Type B pancreatic cell (in vitro differentiated cells): ENCODE data around the gene INPPL1. TPM values are rescaled to one million over a fixed set of nuclear protein-coding genes. Genes with fewer than 3 reads are reported as not detected.
A peak's percentile ranks its signal among the peaks of the same experiment; 100 is the strongest.
"Not testable (repeated sequence)": the region's sequence is repeated elsewhere in the genome, so short reads cannot be mapped to it uniquely, and the experiment has no call there.

Experiments used
- DNase-seq: peaks from one replicate; pipeline ENCODE4 v3.0.0; 2021; ENCODE audit warnings: mixed read lengths; ENCODE audit not compliant: unreplicated experiment; ENCODE audit errors: extremely low spot score
- H3K27ac Mint-ChIP-seq: 2 replicates; pipeline ENCODE4 v1.8.0; 2021; ENCODE audit warnings: mild to moderate bottlenecking, mixed read lengths
- H3K27me3 Mint-ChIP-seq: 2 replicates; pipeline ENCODE4 v1.8.0; 2021; ENCODE audit warnings: mixed read lengths
- H3K36me3 Mint-ChIP-seq: 2 replicates; pipeline ENCODE4 v1.8.0; 2021; ENCODE audit warnings: mixed read lengths
- H3K4me1 Mint-ChIP-seq: one replicate; pipeline ENCODE4 v1.8.0; 2021; ENCODE audit warnings: mixed read lengths; ENCODE audit not compliant: unreplicated experiment
- H3K4me3 Mint-ChIP-seq: 2 replicates; pipeline ENCODE4 v1.8.0; 2021; ENCODE audit warnings: mild to moderate bottlenecking, mixed read lengths
- H3K9me3 Mint-ChIP-seq: 2 replicates; pipeline ENCODE4 v1.8.0; 2021; ENCODE audit warnings: mixed read lengths
- CTCF ChIP-seq: fragments of 200-600 bp; sonication (generic); conservative IDR thresholded peaks from 2 replicates; pipeline ENCODE4 v1.5.0; 2021; ENCODE audit warnings: antibody characterized with exemption, mild to moderate bottlenecking
- total RNA-seq: library from RNA; stranded (reverse); gene quantifications from 2 replicates; pipeline ENCODE4 v1.2.1, GENCODE V29; 2021; ENCODE audit warnings: low replicate concordance

The INPPL1 gene
- total RNA-seq, 1 donor from 2014 or later, result 231 TPM

- Mint-ChIP-seq H3K4me3 (no peak overlapping the region), H3K4me1 (no peaks in the 10 kb centered on the region), H3K27ac (no peak overlapping the region), H3K27me3 (no peaks in the 10 kb centered on the region), H3K36me3 (no peaks in the 10 kb centered on the region), H3K9me3 (no peaks in the 10 kb centered on the region)
- no peak for TF ChIP-seq CTCF
- DNase-seq, result no peak
Observed at GRCh38 chr11:72202571-72202970, 22.0 kb upstream of the INPPL1 start.

- no peaks in the 10 kb centered on the region for H3K27me3 Mint-ChIP-seq
- no peaks in the 10 kb centered on the region for H3K36me3 Mint-ChIP-seq
- H3K9me3 Mint-ChIP-seq, result no peaks in the 10 kb centered on the region
- no peak for TF ChIP-seq CTCF
- no peak overlapping the region for H3K27ac Mint-ChIP-seq
- H3K4me3 Mint-ChIP-seq, result no peak overlapping the region
- DNase-seq, result no peak
- no peaks in the 10 kb centered on the region for H3K4me1 Mint-ChIP-seq
Observed at GRCh38 chr11:72203163-72203562, 21.4 kb upstream of the INPPL1 start.

- no peaks in the 10 kb centered on the region for H3K27me3 Mint-ChIP-seq
Observed at GRCh38 chr11:72204886-72205285, 19.7 kb upstream of the INPPL1 start.

GRCh38 chr11:72206794-72207193, 17.8 kb upstream of the INPPL1 start:
- not testable (repeated sequence) for H3K27ac Mint-ChIP-seq, DNase-seq, H3K4me1 Mint-ChIP-seq, H3K4me3 Mint-ChIP-seq, H3K36me3 Mint-ChIP-seq, H3K27me3 Mint-ChIP-seq
- peaks cover 17% of the 10 kb centered on the region for H3K9me3 Mint-ChIP-seq

More at GRCh38 chr11:72204886-72205285, 19.7 kb upstream of the INPPL1 start:
- Mint-ChIP-seq H3K36me3 (peaks cover 6% of the 10 kb centered on the region), H3K27ac (no peak overlapping the region), H3K9me3 (peaks cover 11% of the 10 kb centered on the region), H3K4me3 (no peak overlapping the region), H3K4me1 (no peaks in the 10 kb centered on the region)
- DNase-seq, result no peak
- no peak for TF ChIP-seq CTCF

- H3K9me3 Mint-ChIP-seq, result peaks cover 17% of the 10 kb centered on the region
- peaks cover 6% of the 10 kb centered on the region for H3K36me3 Mint-ChIP-seq
- no peak for DNase-seq
- H3K27ac Mint-ChIP-seq, result no peak overlapping the region
- H3K27me3 Mint-ChIP-seq, result peaks cover 5% of the 10 kb centered on the region
- no peak for TF ChIP-seq CTCF
- no peak overlapping the region for H3K4me3 Mint-ChIP-seq
- no peaks in the 10 kb centered on the region for H3K4me1 Mint-ChIP-seq
Observed at GRCh38 chr11:72208281-72208680, 16.3 kb upstream of the INPPL1 start.

- Mint-ChIP-seq H3K9me3 (peaks cover 17% of the 10 kb centered on the region), H3K27me3 (peaks cover 5% of the 10 kb centered on the region), H3K4me1 (no peaks in the 10 kb centered on the region), H3K36me3 (peaks cover 6% of the 10 kb centered on the region), H3K27ac (no peak overlapping the region), H3K4me3 (no peak overlapping the region)
- no peak for TF ChIP-seq CTCF
- peak; percentile 32 for DNase-seq
Observed at GRCh38 chr11:72209101-72209500, 15.5 kb upstream of the INPPL1 start.
